Epithelial cell of proximal tubule (primary cell): Measurements from ENCODE around the gene SLX9. TPM values are rescaled to one million over a fixed set of nuclear protein-coding genes. Genes with fewer than 3 reads are reported as not detected.

Source experiments
- DNase-seq: peaks from one replicate; pipeline ENCODE4 v3.0.0-alpha.2; 2011; ENCODE audit warnings: low read depth
- H3K4me3 ChIP-seq: 2 replicates; pipeline ENCODE4 v1.5.1; 2011; ENCODE audit warnings: low read depth, mild to moderate bottlenecking, low read length
- CTCF ChIP-seq: conservative IDR thresholded peaks from 2 replicates; pipeline ENCODE4 v1.5.1; 2012; ENCODE audit warnings: low read depth, mild to moderate bottlenecking, low read length
- total RNA-seq: library from RNA; depleted of rRNA; stranded (reverse); fragments of >200 nt; gene quantifications from 2 replicates; pipeline ENCODE4 v1.2.3, GENCODE V29; 2015

Gene SLX9
- total RNA-seq, 1 donor from 2014 or later: 52.1 TPM

GRCh38 chr21:44950351-44950750 is 10.5 kb downstream of the SLX9 start:
- no peak for DNase-seq

GRCh38 chr21:44951186-44951915 is 11.5 kb downstream of the SLX9 start:
- H3K4me3 ChIP-seq: no peak overlapping the region
- no peak for TF ChIP-seq CTCF
- DNase-seq: no peak

More at GRCh38 chr21:44950351-44950750, 10.5 kb downstream of the SLX9 start:
- no peak overlapping the region for H3K4me3 ChIP-seq
- no peak for TF ChIP-seq CTCF

- H3K4me3 ChIP-seq: no peak overlapping the region
- no peak for TF ChIP-seq CTCF
- DNase-seq: no peak
Measured at GRCh38 chr21:44952116-44952928, 12.5 kb downstream of the SLX9 start.

GRCh38 chr21:44952929-44953627 is 13.2 kb downstream of the SLX9 start:
- H3K4me3 ChIP-seq: no peak overlapping the region
- no peak for DNase-seq
- no peak for TF ChIP-seq CTCF

- no peak for DNase-seq
- no peak for TF ChIP-seq CTCF
- no peak overlapping the region for H3K4me3 ChIP-seq
Measured at GRCh38 chr21:44953628-44954021, 13.8 kb downstream of the SLX9 start.

GRCh38 chr21:44954281-44954771 is 14.5 kb downstream of the SLX9 start:
- no peak for DNase-seq
- no peak overlapping the region for H3K4me3 ChIP-seq
- TF ChIP-seq CTCF: no peak
